HCT116 (cell line): ENCODE data around the gene RTL10.

ENCODE experiments used
- CTCF ChIP-seq, 3 experiments: fragments of 200-600 bp in 1 of 3; sonication (generic) in 1 of 3; IDR thresholded peaks in 2 of 3; conservative IDR thresholded peaks in 1 of 3; 2 replicates each; pipeline ENCODE4 v1.5.1; 2012 to 2017; ENCODE audit warnings: low read depth in 2 of 3, low read length in 2 of 3, antibody characterized with exemption in 1 of 3, borderline replicate concordance in 1 of 3, control low read depth in 1 of 3, mild to moderate bottlenecking in 1 of 3, mixed read lengths in 1 of 3, mixed run types in 1 of 3, moderate library complexity in 1 of 3; ENCODE audit not compliant: insufficient read depth in 1 of 3
- EZH2 ChIP-seq: fragments of 200-600 bp; sonication (generic); IDR thresholded peaks from 2 replicates; pipeline ENCODE4 v1.6.1; 2017; ENCODE audit warnings: antibody characterized with exemption, mixed run types
- POLR2A ChIP-seq: IDR thresholded peaks from 2 replicates; pipeline ENCODE4 v1.7.0; 2011; ENCODE audit warnings: borderline replicate concordance; ENCODE audit not compliant: insufficient read depth, insufficient read length; ENCODE audit errors: extremely low read depth
- ZFX ChIP-seq: fragments of 450-650 bp; IDR thresholded peaks from 2 replicates; pipeline ENCODE4 v1.6.1; 2017

DNA sequence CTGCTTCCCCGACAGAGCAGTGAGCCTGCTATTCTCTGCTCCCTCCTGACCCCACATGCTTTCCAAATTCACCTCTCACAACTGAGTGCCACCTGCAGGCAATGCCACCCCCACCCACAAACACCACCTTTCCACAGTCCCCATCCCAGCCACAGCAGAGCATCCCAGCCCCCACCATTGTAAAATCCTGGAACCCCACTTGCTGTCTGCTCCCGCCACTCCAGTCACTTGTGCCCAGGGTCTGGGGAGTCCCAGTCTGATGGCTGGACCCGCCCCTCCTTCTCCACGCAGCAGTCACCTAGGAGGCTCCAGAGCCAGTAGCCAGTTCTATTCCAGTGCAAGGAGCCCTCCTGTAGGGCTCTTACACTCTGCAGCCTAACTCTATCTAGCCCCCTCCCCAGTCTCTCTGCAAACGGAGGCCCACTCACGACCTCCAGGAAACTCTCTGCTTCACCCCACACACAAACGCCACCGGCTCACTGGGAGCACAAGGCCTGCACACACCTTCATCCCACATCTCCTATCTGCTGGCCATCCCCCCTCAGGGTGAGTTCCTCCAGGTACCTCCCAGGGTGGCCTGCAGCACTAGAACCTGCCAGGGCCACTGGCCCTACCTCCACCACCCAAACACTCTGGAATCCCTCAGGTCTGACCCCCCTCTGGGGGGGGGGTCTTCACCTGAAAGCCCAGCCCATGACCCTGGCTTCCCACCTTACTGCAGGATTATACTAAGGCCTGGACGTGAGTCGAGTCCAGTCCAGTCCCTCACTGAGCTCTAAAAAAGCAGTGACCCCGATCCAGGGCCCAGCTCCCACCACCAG lies 1.4 kb downstream of the RTL10 start:
- TF ChIP-seq CTCF (IDR thresholded peaks at IDR 0.05 in 2 of 3, conservative IDR thresholded peaks at IDR 0.05 in 1 of 3; ENCODE audit: borderline replicate concordance in 1 of 3, insufficient read depth in 1 of 3, low read depth in 2 of 3, low read length in 2 of 3): no peak
- no peak for TF ChIP-seq POLR2A
- no peak for TF ChIP-seq ZFX
- TF ChIP-seq EZH2: no peak
